Measurements from ENCODE around the gene NYAP2.

Gene NYAP2

DNA sequence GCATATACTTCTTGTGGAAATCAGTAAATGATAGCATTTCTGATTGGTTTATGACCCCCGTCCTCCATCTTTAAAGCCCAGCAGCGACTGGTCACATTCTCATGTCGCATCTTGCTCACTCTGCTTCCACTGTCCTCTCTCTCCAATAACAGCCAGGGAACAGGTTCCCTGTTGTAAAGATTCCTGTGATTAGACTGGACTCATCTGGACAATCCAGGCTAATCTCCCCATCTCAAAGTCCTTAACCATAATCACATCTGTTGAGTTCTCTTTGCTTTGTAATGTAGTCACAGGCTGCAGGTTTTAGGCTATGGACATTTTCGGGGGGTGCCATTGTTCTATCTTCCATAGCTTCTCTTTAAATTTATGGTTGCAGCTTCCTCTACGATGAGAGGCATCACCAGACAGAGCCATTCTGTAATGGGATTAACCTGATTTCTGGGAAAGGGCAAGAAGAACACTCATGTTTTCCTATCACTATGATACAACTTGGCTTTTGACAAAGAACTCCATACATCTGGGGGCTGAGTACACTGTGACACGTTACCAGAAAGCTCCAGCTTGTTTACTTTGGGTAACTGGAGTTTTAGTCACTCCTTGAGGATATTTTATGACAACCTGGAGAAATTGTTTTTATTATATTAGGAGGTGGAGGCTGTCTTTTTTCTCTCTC lies 159.0 kb downstream of the NYAP2 start:
- DNase-seq (ENCODE audit: low spot score): no peak

DNA sequence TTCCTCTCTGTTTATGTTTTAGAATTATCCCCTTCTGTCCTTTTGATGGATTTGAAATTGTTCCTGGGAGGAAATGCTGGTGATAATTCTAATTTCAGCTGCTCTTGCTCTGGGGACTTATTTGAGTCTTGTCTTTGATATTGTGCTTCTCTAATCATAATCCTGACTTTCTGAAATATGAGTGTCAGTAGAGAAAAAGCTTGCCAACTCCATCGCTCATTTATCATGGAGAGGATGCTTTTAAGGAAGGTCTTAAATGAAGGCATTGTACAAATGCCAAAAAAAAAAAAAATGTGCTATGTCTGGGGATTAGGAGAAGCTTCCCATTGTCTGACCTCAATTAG lies 159.5 kb downstream of the NYAP2 start:
- no peak for DNase-seq (ENCODE audit: low spot score)

DNA sequence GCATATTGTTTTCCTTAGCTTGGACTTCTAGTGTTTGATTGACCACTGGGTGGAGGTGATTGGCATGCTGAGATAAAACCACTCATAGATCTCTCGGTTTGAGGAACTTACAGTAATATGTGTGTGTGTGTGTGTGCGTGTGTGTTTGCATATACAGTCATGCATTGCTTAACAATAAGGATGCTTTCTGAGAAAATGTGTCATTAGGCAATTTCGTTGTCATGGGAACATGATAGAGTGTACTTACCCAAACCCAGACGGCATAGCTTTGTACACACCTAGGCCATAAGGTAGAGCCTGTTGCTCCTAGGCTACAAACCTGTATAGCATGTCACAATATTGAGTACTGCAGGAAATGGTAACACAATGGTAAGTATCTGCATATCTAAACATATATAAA lies 167.3 kb downstream of the NYAP2 start:
- DNase-seq (ENCODE audit: low spot score): no peak

DNA sequence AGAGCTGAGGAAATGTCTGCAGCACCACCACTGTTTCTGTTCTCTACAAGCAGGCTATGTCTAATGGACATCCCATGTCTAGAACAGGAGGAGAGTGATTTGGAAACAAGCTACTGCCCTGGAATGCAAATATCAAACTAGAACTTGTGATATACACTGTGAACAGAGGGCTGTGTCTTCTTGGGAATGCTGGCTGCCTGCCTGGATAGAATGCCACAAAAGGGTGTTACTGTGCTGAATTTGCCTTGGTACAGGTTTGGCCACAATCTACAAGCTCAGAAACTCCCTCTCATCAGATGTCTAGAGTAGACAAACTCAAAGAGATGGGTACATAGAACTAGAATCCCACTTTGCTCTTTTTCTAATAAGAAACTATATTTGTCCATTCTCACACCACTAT lies 170.5 kb downstream of the NYAP2 start:
- DNase-seq (ENCODE audit: low spot score): no peak

DNA sequence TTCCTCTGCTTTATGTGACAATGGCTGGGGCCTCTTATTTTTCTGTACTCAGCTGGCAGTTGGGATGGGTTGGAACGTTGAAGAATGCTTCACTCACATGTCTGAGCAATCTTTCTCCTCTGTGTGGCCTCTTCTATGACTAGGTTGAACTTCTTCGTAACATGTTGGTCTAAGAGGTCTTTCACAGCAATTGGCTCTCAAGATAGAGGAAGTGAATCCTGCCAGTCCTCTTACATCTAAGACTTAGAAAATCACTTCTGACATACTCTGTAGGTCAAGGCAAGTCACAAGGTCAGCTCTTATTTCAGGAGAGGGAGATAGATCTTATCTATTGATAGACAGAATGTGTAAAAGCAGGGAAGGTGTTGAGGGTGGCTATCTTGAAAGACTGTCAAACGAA lies 174.1 kb downstream of the NYAP2 start:
- no peak for DNase-seq (ENCODE audit: low spot score)

DNA sequence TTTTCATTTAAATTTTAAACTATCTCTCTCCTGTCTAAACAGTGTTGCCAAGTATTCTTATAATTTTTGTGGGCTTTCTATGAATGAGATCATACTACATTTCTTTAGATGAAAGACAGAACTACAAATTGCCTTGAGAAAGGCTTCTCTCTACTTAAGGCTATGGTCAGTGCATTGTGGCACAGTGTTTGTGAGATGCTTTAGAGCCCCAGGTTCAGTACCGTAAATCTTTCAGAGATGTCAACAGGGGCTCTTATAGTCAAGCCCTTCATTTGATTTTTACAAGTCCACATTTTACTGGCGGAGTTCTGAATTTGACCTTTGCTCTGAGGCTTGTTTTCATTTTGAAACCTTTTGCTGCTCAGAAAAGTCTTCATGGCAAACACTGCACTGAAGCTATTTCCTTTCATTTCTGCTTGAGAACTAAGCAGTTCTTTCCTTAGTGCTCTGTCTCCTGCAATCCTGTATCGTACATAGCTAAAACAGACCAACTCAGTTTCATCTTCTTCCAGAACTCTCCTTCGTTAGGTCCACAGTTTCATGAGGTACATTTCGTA lies 175.2 kb downstream of the NYAP2 start:
- DNase-seq (ENCODE audit: low spot score): no peak

DNA sequence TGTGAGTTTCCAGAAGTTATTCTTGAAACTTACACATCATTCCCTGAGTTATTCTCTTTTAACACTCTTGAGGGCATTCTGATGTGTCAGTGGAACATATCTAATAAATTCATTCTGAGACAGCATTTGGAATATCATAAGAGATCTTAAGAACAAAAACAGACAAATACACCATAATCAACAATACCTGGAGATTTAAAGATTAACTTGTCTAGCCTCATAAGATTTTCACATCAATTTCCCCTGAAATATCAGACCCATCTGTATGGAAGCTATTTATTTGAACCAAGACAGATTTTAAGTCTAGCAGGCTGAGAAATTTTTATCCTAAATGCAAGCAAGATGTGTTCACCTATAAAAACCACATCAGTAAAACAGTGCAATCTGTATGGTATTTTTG lies 181.6 kb downstream of the NYAP2 start:
- no peak for DNase-seq (ENCODE audit: low spot score)

DNA sequence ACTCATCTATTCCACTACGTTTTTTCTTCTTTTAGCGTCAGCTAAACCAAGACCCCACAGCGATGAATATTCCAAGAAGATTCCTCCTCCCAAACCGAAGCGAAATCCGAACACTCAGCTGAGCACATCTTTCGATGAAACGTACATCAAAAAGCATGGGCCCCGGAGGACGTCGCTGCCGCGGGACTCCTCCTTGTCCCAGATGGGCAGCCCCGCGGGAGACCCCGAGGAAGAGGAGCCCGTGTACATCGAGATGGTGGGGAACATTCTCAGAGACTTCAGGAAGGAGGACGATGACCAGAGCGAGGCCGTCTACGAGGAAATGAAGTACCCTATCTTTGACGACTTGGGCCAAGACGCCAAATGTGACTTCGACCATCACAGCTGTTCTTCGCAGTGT lies 182.4 kb downstream of the NYAP2 start:
- no peak for DNase-seq (ENCODE audit: low spot score)

DNA sequence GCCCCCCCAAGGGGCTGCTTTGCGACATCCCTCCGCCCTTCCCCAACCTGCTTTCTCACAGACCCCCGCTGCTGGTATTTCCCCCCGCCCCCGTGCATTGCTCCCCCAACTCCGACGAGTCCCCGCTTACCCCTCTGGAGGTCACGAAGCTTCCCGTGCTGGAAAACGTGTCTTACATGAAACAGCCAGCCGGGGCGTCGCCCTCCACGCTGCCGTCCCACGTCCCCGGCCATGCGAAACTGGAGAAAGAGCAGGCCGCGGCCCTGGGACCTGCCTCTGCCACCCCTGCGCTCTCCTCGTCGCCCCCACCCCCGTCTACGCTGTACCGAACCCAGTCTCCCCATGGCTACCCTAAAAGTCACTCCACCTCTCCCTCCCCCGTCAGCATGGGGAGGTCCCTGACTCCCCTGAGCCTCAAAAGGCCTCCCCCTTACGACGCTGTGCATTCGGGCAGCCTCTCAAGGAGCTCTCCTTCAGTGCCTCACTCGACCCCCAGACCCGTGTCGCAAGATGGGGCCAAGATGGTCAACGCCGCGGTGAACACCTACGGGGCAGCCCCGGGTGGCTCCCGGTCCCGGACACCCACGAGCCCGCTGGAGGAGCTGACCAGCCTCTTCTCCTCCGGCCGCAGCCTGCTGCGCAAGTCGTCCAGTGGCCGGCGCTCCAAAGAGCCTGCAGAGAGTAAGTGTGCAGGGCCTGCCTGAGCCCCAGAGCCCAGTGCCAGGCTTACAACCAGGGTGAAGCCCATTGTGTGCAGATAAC lies 183.0 kb downstream of the NYAP2 start:
- no peak for DNase-seq (ENCODE audit: low spot score)

DNA sequence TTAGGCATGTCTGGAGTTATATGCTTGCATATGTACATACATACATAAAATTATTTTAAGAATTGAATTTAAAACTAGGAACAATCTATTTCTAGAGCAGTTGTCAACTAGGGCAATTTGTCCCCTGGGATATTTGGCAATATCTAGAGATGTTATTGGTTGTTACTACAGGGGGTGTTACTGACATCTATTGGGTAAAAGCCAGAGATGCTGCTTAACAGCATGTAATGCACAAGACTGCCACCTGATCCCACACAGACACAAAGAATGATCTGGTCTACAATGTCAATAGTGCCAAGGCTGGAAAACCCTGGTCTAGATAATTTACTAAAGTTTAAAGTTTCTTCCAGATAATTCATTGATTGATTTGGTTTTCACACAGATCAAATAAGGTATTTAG lies 185.3 kb downstream of the NYAP2 start:
- DNase-seq (ENCODE audit: low spot score): no peak

DNA sequence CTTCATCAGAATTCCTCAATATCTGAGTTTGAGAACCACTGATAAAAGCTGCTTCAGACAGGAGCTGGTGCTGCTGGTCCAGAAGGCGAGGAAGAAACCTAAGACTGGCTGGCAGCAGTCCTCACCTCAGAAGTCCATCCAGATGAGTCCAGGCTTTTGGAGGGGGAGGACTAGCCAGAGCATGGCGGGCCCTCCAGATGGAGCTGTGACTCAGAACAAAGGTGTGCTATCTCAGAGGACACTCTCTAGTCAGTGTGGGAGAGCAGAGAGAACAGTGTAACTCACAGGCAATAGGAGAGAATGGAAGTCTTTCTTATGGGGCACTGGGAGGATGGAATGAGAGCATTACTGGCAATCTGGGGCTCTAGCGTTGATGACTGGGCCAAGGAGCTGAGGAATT lies 191.4 kb downstream of the NYAP2 start:
- no peak for DNase-seq (ENCODE audit: low spot score)

DNA sequence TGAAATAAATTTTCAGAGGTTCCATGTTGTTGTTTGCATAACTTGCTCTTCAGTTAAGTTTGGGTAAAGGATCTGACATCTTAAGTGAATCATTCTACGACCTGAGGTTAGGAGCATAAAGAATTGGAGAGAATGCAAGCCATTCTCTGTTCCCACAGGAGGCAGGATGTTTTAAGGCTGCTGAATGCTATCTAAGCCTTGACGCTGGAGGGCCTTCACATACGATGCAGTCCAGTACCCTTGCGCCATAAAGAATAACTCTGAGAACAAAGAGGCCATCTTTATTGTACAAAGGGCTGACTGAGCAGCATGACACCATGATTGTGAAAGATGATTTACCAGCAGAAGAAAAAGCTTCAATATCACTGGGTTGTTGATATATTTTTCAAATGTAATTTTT lies 198.4 kb downstream of the NYAP2 start:
- no peak for DNase-seq (ENCODE audit: low spot score)

DNA sequence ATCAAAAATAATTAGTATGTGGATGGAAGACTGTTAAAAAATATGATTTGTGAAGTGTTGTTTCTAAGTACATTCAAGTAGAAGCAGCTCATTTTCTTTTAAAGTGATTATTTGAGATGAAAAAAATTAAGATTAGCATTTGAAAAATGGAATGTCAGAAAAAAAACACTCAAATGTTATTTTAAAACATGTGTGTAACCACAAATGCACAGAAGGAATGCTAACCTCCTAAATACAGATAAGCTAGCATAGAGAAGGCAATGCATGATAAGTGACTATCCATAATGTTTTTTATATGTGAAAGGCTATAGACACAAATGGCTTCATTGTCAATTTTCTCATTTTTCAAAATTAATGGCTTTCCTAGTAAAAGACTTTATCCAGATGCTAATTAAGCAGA lies 198.9 kb downstream of the NYAP2 start:
- no peak for DNase-seq (ENCODE audit: low spot score)

DNA sequence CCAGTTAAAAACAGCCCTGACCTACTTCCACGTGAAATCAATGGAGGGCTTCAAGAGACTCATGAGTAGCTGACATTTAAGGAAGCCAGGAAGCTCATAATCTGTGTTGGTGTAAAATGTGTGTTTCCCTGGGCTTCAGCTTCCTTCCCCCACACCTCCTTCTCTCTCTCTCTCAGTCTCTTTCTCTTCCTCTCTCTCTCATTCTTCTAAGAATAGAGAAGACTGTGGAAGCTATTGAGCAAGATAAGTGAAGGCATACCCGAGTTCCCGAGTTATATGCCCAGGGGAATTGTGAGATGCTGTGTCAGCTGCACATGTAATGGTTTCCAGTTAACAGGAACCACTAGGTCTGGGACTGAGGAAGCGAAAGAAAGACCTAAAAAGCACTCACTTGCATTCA lies 199.4 kb downstream of the NYAP2 start:
- no peak for DNase-seq (ENCODE audit: low spot score)

DNA sequence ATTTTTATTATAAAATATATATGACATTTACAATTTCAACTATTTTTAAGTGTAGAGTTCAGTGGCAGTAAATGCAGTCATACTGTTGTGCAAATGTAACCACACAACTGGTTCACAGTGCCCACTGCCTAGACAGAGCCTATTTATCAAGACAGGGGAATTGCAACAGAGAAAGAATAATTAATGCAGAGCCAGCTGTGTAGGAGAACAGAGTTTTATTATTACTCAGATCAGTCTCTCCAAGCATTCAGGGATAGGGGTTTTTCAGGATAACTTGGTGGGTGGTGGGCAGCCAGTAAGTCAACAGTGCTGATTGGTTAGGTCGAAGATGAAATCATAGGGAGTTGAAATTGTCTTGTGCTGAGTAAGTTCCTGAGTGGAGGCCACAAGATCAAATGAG lies 200.3 kb downstream of the NYAP2 start:
- DNase-seq (ENCODE audit: low spot score): no peak

DNA sequence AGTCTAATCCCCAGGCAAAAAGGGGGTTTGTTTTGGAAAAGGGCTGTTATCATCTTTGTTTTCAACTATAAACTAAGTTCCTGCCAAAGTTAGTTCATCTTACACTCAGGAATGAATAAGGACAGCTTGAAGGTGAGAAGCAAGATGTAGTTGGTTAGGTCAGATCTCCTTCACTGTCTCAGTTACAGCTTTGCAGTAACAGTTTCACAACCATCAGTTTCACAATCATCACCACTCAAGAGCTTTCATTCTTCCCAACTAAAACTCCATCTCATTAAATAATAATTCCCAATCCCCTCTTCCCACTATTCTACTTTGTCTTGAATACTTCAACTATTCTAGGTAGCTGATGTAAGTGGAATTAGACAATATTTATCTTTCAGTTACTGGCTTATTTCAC lies 200.9 kb downstream of the NYAP2 start:
- DNase-seq (ENCODE audit: low spot score): no peak

DNA sequence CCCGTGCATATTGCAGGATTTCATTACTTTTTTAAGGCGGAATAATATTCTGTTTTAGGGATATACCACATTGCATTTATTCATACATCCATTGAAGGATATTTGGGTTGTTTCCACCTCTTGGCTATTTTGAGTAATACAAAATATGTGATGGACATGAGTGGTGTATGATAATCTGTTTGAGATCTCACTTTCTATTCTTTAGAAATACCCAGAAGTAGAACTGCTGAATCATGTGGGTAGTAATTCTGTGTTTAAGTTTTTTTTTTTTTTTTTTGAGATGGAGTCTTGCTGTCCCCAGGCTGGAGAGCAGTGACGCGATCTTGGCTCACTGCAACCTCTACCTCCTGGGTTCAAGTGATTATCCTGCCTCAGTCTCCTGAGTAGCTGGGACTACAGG lies 201.4 kb downstream of the NYAP2 start:
- no peak for DNase-seq (ENCODE audit: low spot score)

DNA sequence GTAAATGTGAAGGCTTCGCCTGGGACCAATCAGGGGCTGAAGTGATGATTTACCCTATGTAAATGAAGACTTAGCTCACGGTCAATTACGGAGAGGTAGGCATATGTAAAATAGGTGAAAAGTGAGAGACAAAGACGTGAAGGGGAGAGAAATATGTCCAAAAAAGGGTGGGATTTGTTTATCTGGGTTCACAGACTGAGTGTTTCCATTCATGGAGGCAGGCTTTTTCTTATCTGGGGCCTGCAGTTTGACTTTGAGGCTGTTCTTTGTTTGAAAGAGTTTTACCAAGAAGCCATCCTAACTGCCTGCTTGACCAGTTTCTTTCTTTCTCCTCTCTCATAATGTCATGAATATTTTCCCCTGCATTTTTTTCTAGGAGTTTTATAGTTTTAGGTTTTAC lies 202.7 kb downstream of the NYAP2 start:
- no peak for DNase-seq (ENCODE audit: low spot score)

DNA sequence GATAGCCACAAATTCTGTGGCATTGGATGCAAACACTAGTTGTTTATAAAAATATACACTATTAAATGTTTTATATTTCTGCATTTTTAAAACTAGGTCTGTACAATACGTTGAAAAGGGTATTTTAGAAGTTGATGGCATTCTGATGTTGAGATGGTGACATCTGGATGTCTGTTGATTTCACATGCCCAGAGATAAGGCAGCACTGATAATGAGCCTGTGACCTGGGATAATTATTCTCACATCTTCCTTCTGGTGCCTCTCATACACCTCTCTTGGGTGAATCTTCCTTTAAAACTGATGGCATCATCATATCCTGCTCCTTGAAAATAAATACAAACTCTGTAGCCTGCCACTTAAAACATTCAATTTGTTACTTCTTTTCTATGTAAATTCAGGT lies 208.6 kb downstream of the NYAP2 start:
- no peak for DNase-seq (ENCODE audit: low spot score)

DNA sequence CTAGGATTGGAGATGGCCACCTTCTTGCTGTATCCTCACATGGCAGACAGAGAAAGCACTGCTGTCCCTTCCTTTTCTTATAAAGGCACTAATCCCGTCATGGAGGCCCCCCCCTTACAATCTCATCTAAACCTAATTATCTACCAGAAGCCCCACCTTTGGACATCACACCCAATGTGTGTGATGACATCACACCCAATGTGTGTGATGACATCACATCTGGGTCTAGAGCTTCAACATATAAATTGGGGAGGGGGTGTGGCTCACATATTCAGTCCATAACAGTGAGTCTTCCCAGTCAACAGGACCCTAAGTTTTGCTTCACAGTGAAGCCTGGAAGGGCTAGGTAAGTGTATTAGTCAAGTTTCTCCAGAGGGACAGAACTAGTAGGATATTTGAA lies 213.1 kb downstream of the NYAP2 start:
- DNase-seq (ENCODE audit: low spot score): no peak

DNA sequence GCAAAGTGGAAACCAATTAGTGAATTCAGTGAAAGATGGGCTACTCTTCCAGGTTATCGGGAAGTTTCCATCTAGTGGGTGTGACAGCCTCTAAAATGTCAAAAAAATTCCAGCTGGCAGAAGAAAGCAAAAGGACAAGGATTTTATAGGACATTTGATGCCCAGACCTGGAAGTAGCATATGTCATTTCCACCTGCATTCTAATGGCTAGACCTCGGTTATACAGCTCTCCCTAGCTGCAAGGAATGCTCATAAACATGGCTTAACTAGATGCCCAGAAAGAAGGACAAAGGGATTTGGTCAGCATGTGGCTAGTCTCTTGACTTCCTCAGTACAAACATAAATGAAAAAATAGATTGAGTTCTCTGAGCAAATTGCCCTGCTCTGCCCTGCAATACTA lies 215.4 kb downstream of the NYAP2 start:
- no peak for DNase-seq (ENCODE audit: low spot score)

DNA sequence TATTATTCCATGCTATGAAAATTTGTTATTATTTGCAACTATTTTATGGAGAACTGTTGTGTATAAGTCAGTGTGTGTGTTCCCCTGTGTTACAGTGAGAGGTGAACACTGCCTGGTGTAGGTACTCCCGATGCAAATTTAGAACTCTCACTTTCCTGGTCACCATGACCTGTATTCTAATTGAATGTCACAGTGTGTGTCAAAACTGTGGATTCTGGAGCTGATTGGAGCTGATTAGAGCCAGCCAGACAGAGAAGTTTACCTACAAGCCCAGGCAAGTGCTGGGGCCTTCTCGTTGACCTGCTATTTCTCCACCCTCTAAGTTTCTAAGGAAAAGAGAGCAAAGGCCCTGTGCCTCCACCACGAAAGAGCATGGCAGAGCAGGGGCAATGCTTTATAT lies 216.0 kb downstream of the NYAP2 start:
- DNase-seq (ENCODE audit: low spot score): no peak

DNA sequence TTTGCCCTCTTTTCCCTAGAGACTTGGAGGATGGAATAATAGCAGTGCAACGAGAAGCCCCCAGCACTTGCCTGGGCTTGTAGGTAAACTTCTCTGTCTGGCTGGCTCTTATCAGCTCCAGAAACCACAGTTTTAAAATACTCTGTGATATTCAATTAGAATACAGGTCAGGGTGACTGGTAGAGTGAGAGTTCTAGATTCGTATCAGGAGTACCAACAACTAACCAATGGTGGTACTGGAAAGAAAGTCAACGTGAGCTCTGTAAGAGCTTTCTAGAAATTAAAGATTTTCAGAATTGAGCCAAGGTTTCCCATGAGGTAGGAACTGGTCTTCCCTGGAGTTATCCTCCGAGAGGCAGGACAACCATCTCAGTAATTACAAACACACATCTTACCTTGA lies 216.9 kb downstream of the NYAP2 start:
- no peak for DNase-seq (ENCODE audit: low spot score)

DNA sequence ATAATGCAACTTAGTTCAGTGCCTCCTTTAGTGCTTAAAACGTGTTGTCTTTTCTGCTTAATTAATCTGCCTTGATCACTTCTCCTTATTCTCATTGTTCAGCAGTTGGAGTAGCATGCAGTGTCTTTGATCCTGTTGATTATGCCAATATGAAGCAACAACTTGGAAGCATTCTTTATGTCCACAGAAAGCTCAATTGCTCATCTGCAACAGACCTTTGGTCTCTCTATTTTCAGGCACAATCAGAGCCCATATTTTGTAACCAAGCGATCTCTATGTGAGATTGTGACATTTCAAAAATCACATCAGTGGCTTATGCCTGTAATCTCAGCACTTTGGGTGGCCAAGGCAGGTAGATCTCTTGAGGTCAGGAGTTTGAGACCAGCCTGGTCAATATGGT lies 217.3 kb downstream of the NYAP2 start:
- no peak for DNase-seq (ENCODE audit: low spot score)
